ENCODE measurements around the gene MEX3D.

The MEX3D gene

GRCh38 chr19:1580382-1580781 is 12.3 kb upstream of the MEX3D start:
- H3K9me3 ChIP-seq (ENCODE audit: severe bottlenecking), result no peaks in the 10 kb centered on the region
- H3K27ac ChIP-seq (ENCODE audit: poor library complexity, severe bottlenecking), result no peak overlapping the region
- DNase-seq (ENCODE audit: low spot score) (no peak), ATAC-seq (ENCODE audit: low read depth) (no peak)
- peaks cover 41% of the 10 kb centered on the region for H3K36me3 ChIP-seq (ENCODE audit: low read depth)
- H3K4me1 ChIP-seq (ENCODE audit: insufficient read depth, poor library complexity, severe bottlenecking), result no peaks in the 10 kb centered on the region
- no peak for TF ChIP-seq CTCF (IDR thresholded peaks at IDR 0.05; ENCODE audit: poor library complexity, severe bottlenecking)
- H3K4me3 ChIP-seq (ENCODE audit: severe bottlenecking), result no peak overlapping the region
- H3K27me3 ChIP-seq (ENCODE audit: insufficient read depth, poor library complexity, severe bottlenecking), result no peaks in the 10 kb centered on the region

- Histone ChIP-seq H3K27ac (ENCODE audit: poor library complexity, severe bottlenecking) (no peak overlapping the region), H3K36me3 (ENCODE audit: low read depth) (peaks cover 38% of the 10 kb centered on the region), H3K4me3 (ENCODE audit: severe bottlenecking) (no peak overlapping the region), H3K27me3 (ENCODE audit: insufficient read depth, poor library complexity, severe bottlenecking) (no peaks in the 10 kb centered on the region), H3K9me3 (ENCODE audit: severe bottlenecking) (no peaks in the 10 kb centered on the region), H3K4me1 (ENCODE audit: insufficient read depth, poor library complexity, severe bottlenecking) (no peaks in the 10 kb centered on the region)
- DNase-seq (ENCODE audit: low spot score) (no peak), ATAC-seq (ENCODE audit: low read depth) (no peak)
- no peak for TF ChIP-seq CTCF (IDR thresholded peaks at IDR 0.05; ENCODE audit: poor library complexity, severe bottlenecking)
Measured at GRCh38 chr19:1579222-1579621, 11.1 kb upstream of the MEX3D start.

- Histone ChIP-seq H3K4me3 (ENCODE audit: severe bottlenecking) (no peak overlapping the region), H3K27me3 (ENCODE audit: insufficient read depth, poor library complexity, severe bottlenecking) (no peaks in the 10 kb centered on the region), H3K4me1 (ENCODE audit: insufficient read depth, poor library complexity, severe bottlenecking) (no peaks in the 10 kb centered on the region), H3K36me3 (ENCODE audit: low read depth) (peaks cover 28% of the 10 kb centered on the region), H3K27ac (ENCODE audit: poor library complexity, severe bottlenecking) (no peak overlapping the region), H3K9me3 (ENCODE audit: severe bottlenecking) (no peaks in the 10 kb centered on the region)
- no peak for TF ChIP-seq CTCF (IDR thresholded peaks at IDR 0.05; ENCODE audit: poor library complexity, severe bottlenecking)
- ATAC-seq (ENCODE audit: low read depth) (no peak), DNase-seq (ENCODE audit: low spot score) (no peak)
Measured at GRCh38 chr19:1577929-1578618, 9.9 kb upstream of the MEX3D start.

- peaks cover 21% of the 10 kb centered on the region for H3K36me3 ChIP-seq (ENCODE audit: low read depth)
Measured at GRCh38 chr19:1577090-1577928, 9.2 kb upstream of the MEX3D start.

More at GRCh38 chr19:1577090-1577928, 9.2 kb upstream of the MEX3D start:
- ATAC-seq (ENCODE audit: low read depth) (no peak), DNase-seq (ENCODE audit: low spot score) (no peak)
- Histone ChIP-seq H3K4me3 (ENCODE audit: severe bottlenecking) (no peak overlapping the region), H3K27ac (ENCODE audit: poor library complexity, severe bottlenecking) (no peak overlapping the region), H3K27me3 (ENCODE audit: insufficient read depth, poor library complexity, severe bottlenecking) (no peaks in the 10 kb centered on the region), H3K9me3 (ENCODE audit: severe bottlenecking) (no peaks in the 10 kb centered on the region), H3K4me1 (ENCODE audit: insufficient read depth, poor library complexity, severe bottlenecking) (no peaks in the 10 kb centered on the region)
- TF ChIP-seq CTCF (IDR thresholded peaks at IDR 0.05; ENCODE audit: poor library complexity, severe bottlenecking), result no peak
